ENCODE data around the gene NUP37. TPM values are rescaled to one million over a fixed set of nuclear protein-coding genes. Genes with fewer than 3 reads are reported as not detected.

NUP37 gene
- total and polyA plus RNA-seq, 7 experiments from 2014 or later: 11.9 to 47.5 (median 20.7) TPM

DNA sequence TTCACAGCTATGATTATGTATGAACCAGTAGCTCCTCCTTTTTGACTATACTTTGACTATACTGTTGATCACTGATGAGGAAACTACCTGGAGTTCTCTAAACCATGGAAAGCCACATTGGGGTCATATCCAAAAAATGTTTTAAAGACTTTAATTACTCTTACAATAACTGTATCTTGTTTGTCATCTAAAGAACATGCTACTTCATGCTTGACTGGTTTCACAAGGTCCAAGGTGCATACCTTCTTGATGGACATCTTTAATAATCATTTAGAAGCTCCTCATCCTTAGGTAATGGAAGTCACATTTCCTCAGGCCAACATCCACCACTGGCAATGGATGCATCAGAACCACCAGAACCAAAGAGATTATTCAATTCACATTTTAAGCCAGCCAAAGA is 88.1 kb downstream of the NUP37 start:
- ATAC-seq (no peak), DNase-seq (no peak)
- no peak overlapping the region for H3K27ac ChIP-seq (ENCODE audit: low read depth, low read length)
- H3K36me3 ChIP-seq (ENCODE audit: control insufficient read depth in 2 of 3, insufficient read depth in 3 of 3, low read length in 3 of 3): peaks cover 8 to 30% (median 12%) of the 10 kb centered on the region in 3 experiments
- Mint-ChIP-seq H3K36me3 (peaks cover 18 to 66% (median 45%) of the 10 kb centered on the region in 5 donors), H3K27me3 (no peaks in the 10 kb centered on the region), H3K27ac (peak overlapping the region in 1 of 9 donors; percentile 6), H3K9me3 (no peaks in the 10 kb centered on the region), H3K4me1 (peaks cover 0 to 9% (median 0%) of the 10 kb centered on the region in 7 donors), H3K4me3 (no peak overlapping the region)
- CTCF ChIA-PET: interaction anchor here (1.2 kb wide), 1 partner anchor 14 kb away, joined by 4 read pairs; no protein-coding TSS in a partner anchor
- intact Hi-C loops (cut with micrococcal nuclease): no loop called here
- POLR2A ChIA-PET: interaction anchor here (1.0 kb wide), 1 partner anchor 30 kb away, joined by 3 read pairs; the partner anchor contains the start of gene WASHC3
- no peaks in the 10 kb centered on the region for H3K4me1 ChIP-seq (ENCODE audit: control insufficient read depth in 2 of 2, insufficient read depth in 2 of 2, low read length in 2 of 2)
- H3K4me3 ChIP-seq (ENCODE audit: low read length): no peak overlapping the region
- no peaks in the 10 kb centered on the region for H3K9me3 ChIP-seq (ENCODE audit: control insufficient read depth in 2 of 3, low read length in 3 of 3)
- no peaks in the 10 kb centered on the region for H3K27me3 ChIP-seq (ENCODE audit: control insufficient read depth in 2 of 2, insufficient read depth in 2 of 2, low read length in 2 of 2)

DNA sequence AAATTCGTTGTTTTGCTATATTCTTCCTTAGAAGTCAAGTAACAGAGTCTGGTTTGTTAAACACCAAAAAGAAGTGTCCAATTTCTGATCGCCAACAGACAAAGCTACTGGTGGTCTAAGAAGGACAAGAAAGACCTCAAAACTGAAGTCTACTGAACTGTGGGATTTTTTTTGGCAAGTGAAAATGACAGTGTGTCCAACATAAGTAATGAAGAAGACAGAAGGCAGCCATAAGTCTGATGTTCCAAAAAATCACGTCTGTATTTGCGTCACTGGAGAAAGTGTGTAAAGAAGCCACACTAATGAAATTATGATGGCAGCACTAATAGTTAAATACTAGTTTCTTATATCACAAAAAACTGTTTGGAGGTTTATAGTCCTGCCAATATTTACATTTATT is 90.8 kb downstream of the NUP37 start:
- H3K36me3 ChIP-seq (ENCODE audit: control insufficient read depth in 2 of 3, insufficient read depth in 3 of 3, low read length in 3 of 3): peaks cover 8 to 17% (median 9%) of the 10 kb centered on the region in 3 experiments
- Mint-ChIP-seq H3K36me3 (peaks cover 7 to 57% (median 31%) of the 10 kb centered on the region in 5 donors), H3K27me3 (no peaks in the 10 kb centered on the region), H3K4me1 (peaks cover 0 to 5% (median 0%) of the 10 kb centered on the region in 7 donors), H3K27ac (no peak overlapping the region), H3K4me3 (no peak overlapping the region), H3K9me3 (no peaks in the 10 kb centered on the region)
- ATAC-seq: no peak
- intact Hi-C loops (cut with micrococcal nuclease): loop anchor here in 1 of 2 donors (2.0 kb wide), 1 partner anchor 18 kb away; no protein-coding TSS in a partner anchor
- ChIA-PET CTCF (no interaction called here), POLR2A (no interaction called here)
- H3K4me3 ChIP-seq (ENCODE audit: low read length): no peak overlapping the region
- no peaks in the 10 kb centered on the region for H3K9me3 ChIP-seq (ENCODE audit: control insufficient read depth in 2 of 3, low read length in 3 of 3)
- no peak for DNase-seq
- no peaks in the 10 kb centered on the region for H3K27me3 ChIP-seq (ENCODE audit: control insufficient read depth in 2 of 2, insufficient read depth in 2 of 2, low read length in 2 of 2)
- no peak overlapping the region for H3K27ac ChIP-seq (ENCODE audit: low read depth, low read length)
- no peaks in the 10 kb centered on the region for H3K4me1 ChIP-seq (ENCODE audit: control insufficient read depth in 2 of 2, insufficient read depth in 2 of 2, low read length in 2 of 2)

DNA sequence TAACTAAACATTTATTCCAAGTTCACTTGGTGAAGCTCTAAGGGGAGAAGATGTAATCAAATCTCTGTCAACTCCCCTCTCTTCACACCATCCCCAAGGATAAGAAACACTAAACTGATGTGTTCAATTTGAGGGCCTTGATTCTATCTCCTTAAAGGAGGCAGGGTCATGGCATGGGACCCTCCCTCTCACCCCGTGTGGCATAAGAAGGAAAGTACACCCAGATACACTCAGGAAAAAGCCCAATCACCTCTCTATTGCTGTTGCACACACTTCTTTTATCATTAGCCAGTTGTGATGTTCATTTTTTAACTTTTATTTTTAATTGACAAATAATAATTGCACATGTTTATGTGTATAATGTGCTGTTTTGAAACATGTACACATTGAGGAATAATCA is 93.2 kb downstream of the NUP37 start:
- Mint-ChIP-seq H3K27ac (peak overlapping the region in 2 of 9 donors; percentile 11 to 56), H3K9me3 (no peaks in the 10 kb centered on the region), H3K4me1 (peaks cover 0 to 5% (median 0%) of the 10 kb centered on the region in 7 donors), H3K4me3 (no peak overlapping the region), H3K27me3 (no peaks in the 10 kb centered on the region), H3K36me3 (peaks cover 6 to 46% (median 23%) of the 10 kb centered on the region in 5 donors)
- Histone ChIP-seq H3K4me1 (ENCODE audit: control insufficient read depth in 2 of 2, insufficient read depth in 2 of 2, low read length in 2 of 2) (no peaks in the 10 kb centered on the region), H3K4me3 (ENCODE audit: low read length) (no peak overlapping the region), H3K36me3 (ENCODE audit: control insufficient read depth in 2 of 3, insufficient read depth in 3 of 3, low read length in 3 of 3) (peaks cover 0 to 16% (median 13%) of the 10 kb centered on the region in 3 experiments), H3K27me3 (ENCODE audit: control insufficient read depth in 2 of 2, insufficient read depth in 2 of 2, low read length in 2 of 2) (no peaks in the 10 kb centered on the region), H3K27ac (ENCODE audit: low read depth, low read length) (no peak overlapping the region), H3K9me3 (ENCODE audit: control insufficient read depth in 2 of 3, low read length in 3 of 3) (no peaks in the 10 kb centered on the region)
- POLR2A ChIA-PET: interaction anchor here (0.8 kb wide), 1 partner anchor 117 kb away, joined by 3 read pairs; no protein-coding TSS in a partner anchor
- intact Hi-C loops (cut with micrococcal nuclease): no loop called here
- ATAC-seq (no peak), DNase-seq (no peak)
- CTCF ChIA-PET: no interaction called here

DNA sequence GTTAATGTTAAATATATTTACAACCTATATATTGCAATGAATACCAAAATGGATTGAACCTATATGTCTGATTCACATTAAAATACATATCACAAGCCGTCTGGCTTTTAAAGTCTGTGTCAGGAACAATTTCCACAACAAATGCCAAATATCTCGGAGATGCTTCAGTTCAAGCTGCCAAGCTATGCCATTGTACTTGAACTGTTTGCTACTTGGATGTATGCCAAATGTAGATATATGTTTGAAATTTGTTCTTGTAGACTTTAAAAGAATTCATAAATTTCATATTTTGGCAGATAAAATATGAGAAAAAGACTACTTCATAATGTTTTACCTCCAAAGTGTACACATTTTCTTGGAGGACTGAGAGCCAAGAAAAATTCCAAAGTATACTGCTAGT is 95.1 kb downstream of the NUP37 start:
- CTCF ChIA-PET: no interaction called here
- Mint-ChIP-seq H3K36me3 (peaks cover 6 to 51% (median 30%) of the 10 kb centered on the region in 5 donors), H3K27me3 (no peaks in the 10 kb centered on the region)

DNA sequence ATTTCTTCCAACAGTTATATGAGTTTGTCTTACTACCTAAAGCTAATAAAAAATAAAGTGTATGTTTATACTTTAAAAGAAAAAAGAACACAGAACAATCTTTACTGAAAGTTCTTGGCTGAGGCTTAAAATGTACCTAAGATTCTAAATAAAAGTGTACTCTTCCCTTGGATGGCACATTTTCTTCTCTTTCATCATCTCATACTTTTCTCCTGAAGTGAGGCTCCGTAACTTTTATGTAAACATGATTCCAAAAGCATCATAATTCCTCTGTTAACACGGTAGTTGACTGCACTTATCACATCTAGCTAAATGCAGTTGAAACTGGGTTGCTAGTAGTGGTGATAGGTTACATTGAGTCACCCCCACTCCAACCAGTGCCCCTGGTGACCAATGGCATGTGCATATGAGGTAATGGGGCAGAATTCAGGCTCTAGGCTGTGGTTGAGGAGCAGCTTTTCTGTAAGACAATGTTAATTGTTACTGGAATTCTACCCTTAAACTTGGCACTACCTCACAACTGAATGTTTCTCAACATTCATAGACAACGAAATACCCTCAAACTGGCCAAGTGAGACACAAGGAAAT is 96.5 kb downstream of the NUP37 start:
- ChIA-PET POLR2A (no interaction called here), CTCF (interaction anchor here (0.6 kb wide), 1 partner anchor 382 kb away, joined by 3 read pairs; no protein-coding TSS in a partner anchor)
- Mint-ChIP-seq H3K27me3 (no peaks in the 10 kb centered on the region), H3K4me3 (no peak overlapping the region), H3K4me1 (peaks cover 0 to 10% (median 0%) of the 10 kb centered on the region in 7 donors), H3K36me3 (peaks cover 6 to 52% (median 26%) of the 10 kb centered on the region in 5 donors), H3K27ac (peak overlapping the region in 1 of 9 donors; percentile 1), H3K9me3 (no peaks in the 10 kb centered on the region)
- Histone ChIP-seq H3K27ac (ENCODE audit: low read depth, low read length) (no peak overlapping the region), H3K27me3 (ENCODE audit: control insufficient read depth in 2 of 2, insufficient read depth in 2 of 2, low read length in 2 of 2) (no peaks in the 10 kb centered on the region), H3K4me3 (ENCODE audit: low read length) (no peak overlapping the region), H3K9me3 (ENCODE audit: control insufficient read depth in 2 of 3, low read length in 3 of 3) (no peaks in the 10 kb centered on the region), H3K4me1 (ENCODE audit: control insufficient read depth in 2 of 2, insufficient read depth in 2 of 2, low read length in 2 of 2) (no peaks in the 10 kb centered on the region), H3K36me3 (ENCODE audit: control insufficient read depth in 2 of 3, insufficient read depth in 3 of 3, low read length in 3 of 3) (peaks cover 0 to 14% (median 11%) of the 10 kb centered on the region in 3 experiments)
- DNase-seq (no peak), ATAC-seq (no peak)
- intact Hi-C loops (cut with micrococcal nuclease): no loop called here

More for the DNA sequence above, 95.1 kb downstream of the NUP37 start:
- no peak overlapping the region for H3K27ac Mint-ChIP-seq
- no peak overlapping the region for H3K4me3 Mint-ChIP-seq
- no peak overlapping the region for H3K4me3 ChIP-seq (ENCODE audit: low read length)
- no peak for DNase-seq
- intact Hi-C loops (cut with micrococcal nuclease): no loop called here
- POLR2A ChIA-PET: no interaction called here
- peaks cover 0 to 16% (median 13%) of the 10 kb centered on the region in 3 experiments for H3K36me3 ChIP-seq (ENCODE audit: control insufficient read depth in 2 of 3, insufficient read depth in 3 of 3, low read length in 3 of 3)
- no peaks in the 10 kb centered on the region for H3K4me1 ChIP-seq (ENCODE audit: control insufficient read depth in 2 of 2, insufficient read depth in 2 of 2, low read length in 2 of 2)
- peaks cover 0 to 10% (median 0%) of the 10 kb centered on the region in 7 donors for H3K4me1 Mint-ChIP-seq
- H3K27me3 ChIP-seq (ENCODE audit: control insufficient read depth in 2 of 2, insufficient read depth in 2 of 2, low read length in 2 of 2): no peaks in the 10 kb centered on the region
- H3K9me3 ChIP-seq (ENCODE audit: control insufficient read depth in 2 of 3, low read length in 3 of 3): no peaks in the 10 kb centered on the region
- no peak overlapping the region for H3K27ac ChIP-seq (ENCODE audit: low read depth, low read length)
- no peaks in the 10 kb centered on the region for H3K9me3 Mint-ChIP-seq
- ATAC-seq: no peak

Other genes starting within 250 kb of the NUP37 start
- gene DRAM1, start 242.5 kb downstream of the NUP37 start, total RNA-seq: 1 to 10 TPM; 2.4 to 9.5 (median 2.6) TPM
- gene DRAM1, start 242.5 kb downstream of the NUP37 start, polyA plus RNA-seq: 1 to 10 TPM; 1.4 to 2.4 TPM
- 10 to 100 TPM; 32.8 to 59.6 (median 49.6) TPM for gene WASHC3, start 58.1 kb downstream of the NUP37 start, total RNA-seq
- gene WASHC3, start 58.1 kb downstream of the NUP37 start, polyA plus RNA-seq: 10 to 100 TPM; 76.3 to 87.9 TPM
- gene PARPBP, start 69 bp upstream of the NUP37 start, total RNA-seq: 10 to 100 TPM in 1 of 5 experiments, 1 to 10 TPM in 4; 1.1 to 21.5 (median 1.5) TPM
- 1 to 10 TPM; 1.7 to 2.2 TPM for gene PARPBP, start 69 bp upstream of the NUP37 start, polyA plus RNA-seq
- gene PMCH, start 77.7 kb upstream of the NUP37 start, total RNA-seq: 1 to 10 TPM in 1 of 5 experiments, not detected in 4; 2.9 TPM
- not detected for gene PMCH, start 77.7 kb upstream of the NUP37 start, polyA plus RNA-seq